Prostate gland (tissue), 2 donors: ENCODE results near the gene NHLH1.

Experiments
- CTCF ChIP-seq, 4 experiments: fragments of 200-600 bp in 2 of 4; fragments of 450-650 bp in 2 of 4; sonication (generic) in 2 of 4; IDR thresholded peaks; 1 replicate in 3 of 4; 2 replicates in 1 of 4; pipeline ENCODE4 v1.5.1; 2016 to 2019; ENCODE audit warnings: antibody characterized with exemption in 4 of 4, mild to moderate bottlenecking in 2 of 4, moderate library complexity in 2 of 4
- POLR2A ChIP-seq: fragments of 450-650 bp; IDR thresholded peaks from one replicate; pipeline ENCODE4 v1.6.1; 2016; ENCODE audit warnings: antibody characterized with exemption, mild to moderate bottlenecking

- no peak for TF ChIP-seq CTCF (IDR thresholded peaks at IDR 0.05)
- TF ChIP-seq POLR2A = no peak
These were observed 32.0 kb downstream of the NHLH1 start for GRCh38 chr1:160398823-160399222.
